SH-SY5Y (cell line): ENCODE measurements around the gene HOXD1.

Experiments used
- GATA2 ChIP-seq: IDR thresholded peaks from 2 replicates; pipeline ENCODE4 v1.6.1; 2011; ENCODE audit warnings: mild to moderate bottlenecking, low read depth, low read length
- GATA3 ChIP-seq: IDR thresholded peaks from 2 replicates; pipeline ENCODE4 v1.6.1; 2011; ENCODE audit warnings: low read depth, mild to moderate bottlenecking, low read length, moderate library complexity

DNA sequence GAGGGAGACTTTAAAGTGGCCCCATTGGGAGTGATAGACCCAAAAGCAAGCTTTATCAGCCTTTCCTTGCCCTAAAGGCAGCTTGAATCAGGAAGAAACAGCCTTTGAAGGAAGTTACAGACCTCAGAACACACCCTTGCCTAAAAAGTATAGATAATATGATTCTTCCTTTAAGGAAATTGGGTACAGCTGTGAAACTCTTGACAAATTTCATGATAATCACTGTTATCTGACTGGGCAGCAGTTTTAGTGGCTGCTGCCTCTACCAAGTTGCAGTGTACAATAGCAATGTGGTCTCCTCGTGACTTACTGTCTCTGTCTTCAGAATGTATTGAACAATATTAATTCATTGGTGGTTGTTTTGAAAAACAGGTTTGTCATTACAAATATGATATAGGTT is 16.7 kb downstream of the HOXD1 start:
- TF ChIP-seq GATA3 (no peak), GATA2 (no peak)
